ENCODE results near the gene RER1.

RER1 gene

DNA sequence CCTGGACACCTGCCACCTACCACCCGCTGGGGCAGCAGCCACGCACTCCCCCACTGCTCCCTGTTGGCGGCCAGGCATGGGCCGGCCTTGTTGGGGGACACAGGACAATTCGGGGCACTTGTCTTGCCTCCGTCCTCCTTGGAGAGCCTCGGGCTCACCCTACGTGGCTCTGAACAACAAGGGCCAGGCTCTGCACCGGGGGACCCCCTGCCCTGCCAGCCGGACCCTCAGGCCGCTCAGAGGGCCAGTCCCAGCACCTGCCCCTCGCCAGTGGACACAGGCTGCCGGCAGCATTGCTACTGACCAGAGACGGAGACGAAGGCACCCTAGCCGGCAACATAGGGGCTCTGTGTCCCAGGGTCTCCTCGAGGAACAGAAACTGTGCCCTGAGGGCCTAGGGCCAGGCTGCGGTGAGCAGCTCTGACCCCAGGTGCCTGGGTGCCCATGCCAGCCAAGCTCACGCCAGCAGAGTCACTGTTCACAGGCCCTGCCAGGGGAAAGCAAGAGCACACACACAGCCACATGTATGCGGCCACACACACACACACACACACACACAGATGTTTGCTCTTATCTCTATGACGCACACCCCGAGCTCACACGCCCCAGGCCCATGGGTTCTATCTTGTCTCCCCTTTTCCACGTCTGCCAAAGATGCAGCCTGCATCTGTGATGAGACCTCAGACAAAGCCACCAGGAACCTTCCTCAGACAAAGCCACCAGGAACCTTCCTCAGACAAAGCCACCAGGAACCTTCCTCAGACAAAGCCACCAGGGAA, 46.2 kb upstream of the RER1 start:
- no peak overlapping the region for H3K4me3 ChIP-seq (ENCODE audit: low read length)
- TF ChIP-seq, protein P1, sequence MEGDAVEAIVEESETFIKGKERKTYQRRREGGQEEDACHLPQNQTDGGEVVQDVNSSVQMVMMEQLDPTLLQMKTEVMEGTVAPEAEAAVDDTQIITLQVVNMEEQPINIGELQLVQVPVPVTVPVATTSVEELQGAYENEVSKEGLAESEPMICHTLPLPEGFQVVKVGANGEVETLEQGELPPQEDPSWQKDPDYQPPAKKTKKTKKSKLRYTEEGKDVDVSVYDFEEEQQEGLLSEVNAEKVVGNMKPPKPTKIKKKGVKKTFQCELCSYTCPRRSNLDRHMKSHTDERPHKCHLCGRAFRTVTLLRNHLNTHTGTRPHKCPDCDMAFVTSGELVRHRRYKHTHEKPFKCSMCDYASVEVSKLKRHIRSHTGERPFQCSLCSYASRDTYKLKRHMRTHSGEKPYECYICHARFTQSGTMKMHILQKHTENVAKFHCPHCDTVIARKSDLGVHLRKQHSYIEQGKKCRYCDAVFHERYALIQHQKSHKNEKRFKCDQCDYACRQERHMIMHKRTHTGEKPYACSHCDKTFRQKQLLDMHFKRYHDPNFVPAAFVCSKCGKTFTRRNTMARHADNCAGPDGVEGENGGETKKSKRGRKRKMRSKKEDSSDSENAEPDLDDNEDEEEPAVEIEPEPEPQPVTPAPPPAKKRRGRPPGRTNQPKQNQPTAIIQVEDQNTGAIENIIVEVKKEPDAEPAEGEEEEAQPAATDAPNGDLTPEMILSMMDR (conservative IDR thresholded peaks at IDR 0.05; ENCODE audit: low read depth, low read length), result no peak
- no peak for DNase-seq (ENCODE audit: low read depth)

DNA sequence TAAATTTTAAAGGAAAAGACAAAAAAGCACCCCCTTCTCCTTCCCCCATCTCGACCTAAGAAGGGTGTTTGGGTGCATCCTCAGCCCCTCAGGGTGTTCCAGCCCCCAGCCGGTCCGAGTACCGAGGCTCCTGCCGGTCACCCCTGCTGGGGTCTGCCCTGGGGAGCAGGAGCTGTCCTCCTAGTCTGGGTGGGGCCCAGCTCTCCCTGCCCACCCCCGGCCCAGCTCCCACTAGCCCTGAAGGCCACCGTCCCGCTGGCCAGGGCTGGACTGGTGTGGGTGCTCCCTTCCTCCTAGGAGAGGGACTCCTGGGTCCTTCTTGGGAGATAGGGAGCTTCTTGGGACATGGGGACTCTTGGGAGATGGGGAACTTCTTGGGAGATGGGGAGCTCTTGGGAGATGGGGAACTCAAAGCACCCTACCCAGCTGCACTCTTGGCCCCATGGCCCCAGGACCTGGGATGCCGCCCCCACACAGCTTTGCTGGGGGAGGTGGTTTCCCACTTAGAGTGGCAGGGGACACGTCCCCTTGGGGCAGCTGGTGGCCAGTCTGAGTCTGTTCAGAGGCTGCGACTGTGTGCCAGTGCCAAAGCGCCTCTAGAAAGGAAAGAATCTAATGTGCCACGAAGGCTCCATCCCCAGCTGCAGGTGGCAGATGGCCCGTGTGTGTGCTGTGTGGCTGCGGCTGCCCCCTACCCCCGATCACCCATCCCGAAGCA, 44.8 kb upstream of the RER1 start:
- no peak for DNase-seq (ENCODE audit: low read depth)
- no peak overlapping the region for H3K4me3 ChIP-seq (ENCODE audit: low read length)
- TF ChIP-seq, protein P1 (conservative IDR thresholded peaks at IDR 0.05; ENCODE audit: low read depth, low read length), result no peak

DNA sequence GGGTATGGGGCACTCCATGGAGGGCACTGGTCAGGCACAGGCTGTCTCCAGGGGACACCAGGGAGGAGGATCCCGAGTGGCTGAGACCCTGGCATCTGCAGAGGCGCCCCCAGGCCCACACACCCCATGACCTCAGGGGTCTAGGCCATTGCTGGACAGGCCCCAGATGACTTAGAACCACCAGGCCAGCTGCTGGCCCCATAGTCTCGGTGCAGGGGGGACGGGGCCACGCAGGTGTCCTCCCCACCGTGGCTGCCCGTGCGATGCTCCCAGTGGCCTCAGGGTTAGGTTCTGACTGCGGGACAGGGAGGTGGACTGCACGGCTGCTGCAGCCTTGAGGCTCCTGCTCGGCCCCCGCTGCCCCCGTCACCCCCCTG, 44.2 kb upstream of the RER1 start:
- DNase-seq (ENCODE audit: low read depth), result no peak
- no peak overlapping the region for H3K4me3 ChIP-seq (ENCODE audit: low read length)
- TF ChIP-seq, protein P1 (conservative IDR thresholded peaks at IDR 0.05; ENCODE audit: low read depth, low read length), result no peak

DNA sequence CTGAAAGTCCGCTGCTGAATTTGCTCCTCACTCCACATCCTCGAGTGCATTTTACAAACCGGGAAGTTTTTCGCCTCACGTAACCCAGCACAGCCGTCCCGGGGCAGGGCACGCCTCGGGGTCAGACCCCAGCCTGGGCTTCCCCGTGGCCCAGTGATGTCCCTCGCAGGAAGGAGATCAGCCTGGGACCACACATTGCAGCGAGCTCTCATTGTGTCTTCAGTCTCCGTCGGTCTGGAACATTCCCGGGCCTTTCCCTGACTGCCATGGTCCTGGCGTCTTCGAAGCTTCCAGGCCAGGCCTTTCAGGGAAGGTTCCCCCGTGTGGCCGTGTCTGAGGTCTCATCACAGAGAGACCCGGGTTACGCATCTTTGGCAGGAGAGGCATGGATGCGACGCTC, 43.7 kb upstream of the RER1 start:
- no peak for DNase-seq (ENCODE audit: low read depth)
- TF ChIP-seq, protein P1 (conservative IDR thresholded peaks at IDR 0.05; ENCODE audit: low read depth, low read length), result no peak
- no peak overlapping the region for H3K4me3 ChIP-seq (ENCODE audit: low read length)

DNA sequence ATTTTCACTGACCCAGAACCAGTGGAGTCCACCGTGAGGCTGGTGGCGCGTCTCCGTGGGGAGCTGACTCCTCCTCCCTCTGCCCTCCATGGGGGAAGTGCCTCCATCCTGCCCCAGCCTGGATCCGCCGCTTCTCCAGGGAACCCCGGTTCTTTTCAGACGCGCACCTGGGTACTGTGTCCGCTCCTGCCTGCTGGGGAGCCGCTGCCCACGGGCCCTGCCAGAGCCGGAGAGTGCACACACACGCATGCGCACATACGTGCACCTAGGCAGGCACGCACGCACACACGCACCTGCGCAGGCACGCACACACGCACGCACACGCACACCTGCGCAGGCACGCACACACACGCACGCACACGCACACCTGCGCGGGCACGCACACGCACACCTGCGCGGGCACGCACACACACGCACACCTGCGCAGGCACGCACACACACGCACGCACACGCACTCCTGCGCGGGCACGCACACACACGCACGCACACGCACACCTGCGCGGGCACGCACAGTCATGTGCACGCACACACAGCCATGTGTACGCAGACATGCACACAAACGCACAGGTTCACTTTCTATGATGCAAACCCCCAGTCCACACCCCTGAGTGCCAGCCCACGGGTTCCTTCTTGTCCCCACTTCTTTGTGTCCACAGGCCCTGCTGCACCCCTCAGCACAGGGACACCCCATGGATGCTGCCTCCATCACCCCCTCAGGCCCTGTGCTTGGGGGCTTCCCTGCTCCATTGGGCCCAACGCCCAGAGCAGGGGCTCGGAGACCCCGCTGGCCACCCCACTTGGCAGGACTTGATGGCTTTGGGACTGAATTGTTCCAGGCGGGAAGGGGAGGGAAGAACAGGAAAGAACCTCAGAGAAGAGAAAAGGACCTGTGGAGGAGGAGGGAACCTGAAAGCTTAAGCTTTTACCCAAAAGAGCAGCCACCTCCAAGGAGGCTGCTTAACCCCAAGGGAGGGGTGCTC, 43.0 kb upstream of the RER1 start:
- DNase-seq (ENCODE audit: low read depth), result no peak
- TF ChIP-seq, protein P1 (conservative IDR thresholded peaks at IDR 0.05; ENCODE audit: low read depth, low read length), result no peak
- H3K4me3 ChIP-seq (ENCODE audit: low read length), result no peak overlapping the region

DNA sequence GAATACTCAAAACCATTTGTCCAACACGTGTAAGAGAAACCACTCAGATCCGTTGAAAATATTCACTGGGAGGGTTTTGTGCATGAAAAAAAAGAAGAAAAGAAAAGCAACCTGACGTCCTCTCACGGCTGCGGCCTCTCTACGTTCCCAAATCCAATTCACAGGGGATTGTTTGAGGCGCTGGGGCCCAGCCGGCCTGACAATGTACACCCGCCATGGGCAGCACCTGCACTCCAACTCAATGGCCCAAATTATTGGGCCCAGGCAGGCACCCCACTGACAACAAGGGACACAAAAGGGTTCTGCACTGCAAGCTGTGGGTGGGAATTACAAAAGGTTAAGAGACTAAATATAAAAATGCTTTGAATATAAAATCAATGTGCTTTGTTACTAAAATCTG, 41.8 kb upstream of the RER1 start:
- DNase-seq (ENCODE audit: low read depth), result no peak
- no peak overlapping the region for H3K4me3 ChIP-seq (ENCODE audit: low read length)
- TF ChIP-seq, protein P1 (conservative IDR thresholded peaks at IDR 0.05; ENCODE audit: low read depth, low read length), result no peak
